BJ (cell line): ENCODE measurements around the gene ACSM4. TPM values are rescaled to one million over a fixed set of nuclear protein-coding genes. Genes with fewer than 3 reads are reported as not detected.
"Not testable (repeated sequence)": the region's sequence is repeated elsewhere in the genome, so short reads cannot be mapped to it uniquely, and the experiment has no call there.

Experiments used
- CTCF ChIA-PET: fragments of 350-600 bp; formaldehyde crosslinking; extraction: SDS; loops from one replicate; lab custom pipeline; 2021; ENCODE audit warnings: antibody characterized with exemption, inconsistent platforms; lab: Yijun Ruan, JAX
- POLR2A ChIA-PET: fragments of 300-600 bp; sonication (Branson Sonifier 250); formaldehyde crosslinking; extraction: SDS; loops from one replicate; lab custom pipeline; 2021; ENCODE audit warnings: antibody characterized with exemption; lab: Charles Lee
- DNase-seq: peaks from one replicate; pipeline ENCODE4 v3.0.0-alpha.2; 2011; ENCODE audit warnings: low read depth
- H3K27me3 ChIP-seq: 2 replicates; pipeline ENCODE4 v1.6.0; 2011; ENCODE audit warnings: low read length; ENCODE audit not compliant: control insufficient read depth, insufficient read depth
- H3K36me3 ChIP-seq: 2 replicates; pipeline ENCODE4 v1.5.1; 2011; ENCODE audit warnings: low read length; ENCODE audit not compliant: control insufficient read depth, insufficient read depth
- H3K4me3 ChIP-seq: 2 replicates; pipeline ENCODE4 v1.5.1; 2011; ENCODE audit warnings: low read depth, mild to moderate bottlenecking, control low read depth, low read length
- CTCF ChIP-seq: IDR thresholded peaks from 2 replicates; pipeline ENCODE4 v1.5.1; 2011; ENCODE audit warnings: low read depth, mild to moderate bottlenecking, control low read depth, inconsistent platforms, low read length, moderate library complexity; ENCODE audit not compliant: insufficient read depth
- polyA plus RNA-seq: library from polyadenylated mRNA; depleted of rRNA; stranded (reverse); fragments of >200 nt; gene quantifications from 2 replicates; pipeline ENCODE4 v1.2.3, GENCODE V29; 2011

ACSM4 gene
- polyA plus RNA-seq, 1 experiment: not detected

- no peak for DNase-seq
- POLR2A ChIA-PET: no interaction called here
- Histone ChIP-seq H3K27me3 (no peaks in the 10 kb centered on the region), H3K36me3 (no peaks in the 10 kb centered on the region), H3K4me3 (no peak overlapping the region)
- TF ChIP-seq CTCF: no peak
- CTCF ChIA-PET: interaction anchor here (0.9 kb wide), 1 partner anchor 11 kb away, joined by 4 read pairs; no protein-coding TSS in a partner anchor
These were observed 31.9 kb upstream of the ACSM4 start for GRCh38 chr12:7271893-7272514.

GRCh38 chr12:7275482-7275881, 28.4 kb upstream of the ACSM4 start:
- DNase-seq, H3K27me3 ChIP-seq, H3K4me3 ChIP-seq, POLR2A ChIA-PET, H3K36me3 ChIP-seq, CTCF ChIA-PET: not testable (repeated sequence)

GRCh38 chr12:7282844-7283243, 21.0 kb upstream of the ACSM4 start:
- no peaks in the 10 kb centered on the region for H3K27me3 ChIP-seq
- no peaks in the 10 kb centered on the region for H3K36me3 ChIP-seq
- H3K4me3 ChIP-seq: no peak overlapping the region
- no peak for TF ChIP-seq CTCF
- CTCF ChIA-PET: interaction anchor here (1.0 kb wide), 1 partner anchor 11 kb away, joined by 4 read pairs; no protein-coding TSS in a partner anchor
- POLR2A ChIA-PET: no interaction called here
- DNase-seq: no peak

GRCh38 chr12:7289743-7290142, 14.1 kb upstream of the ACSM4 start:
- no peak for DNase-seq
- Histone ChIP-seq H3K4me3 (no peak overlapping the region), H3K36me3 (no peaks in the 10 kb centered on the region), H3K27me3 (no peaks in the 10 kb centered on the region)
- ChIA-PET POLR2A (no interaction called here), CTCF (no interaction called here)
- no peak for TF ChIP-seq CTCF

GRCh38 chr12:7290588-7290987, 13.3 kb upstream of the ACSM4 start:
- DNase-seq, CTCF ChIA-PET, H3K27me3 ChIP-seq, H3K4me3 ChIP-seq, H3K36me3 ChIP-seq, POLR2A ChIA-PET: not testable (repeated sequence)

GRCh38 chr12:7292300-7292699, 11.6 kb upstream of the ACSM4 start:
- Histone ChIP-seq H3K36me3 (no peaks in the 10 kb centered on the region), H3K27me3 (no peaks in the 10 kb centered on the region), H3K4me3 (no peak overlapping the region)
- CTCF ChIA-PET: no interaction called here
- DNase-seq: no peak
- POLR2A ChIA-PET: no interaction called here
- no peak for TF ChIP-seq CTCF
